ENCODE results near the gene JAG1. TPM values are rescaled to one million over a fixed set of nuclear protein-coding genes. Genes with fewer than 3 reads are reported as not detected.
"Not testable (repeated sequence)": the region's sequence is repeated elsewhere in the genome, so short reads cannot be mapped to it uniquely, and the experiment has no call there.

The JAG1 gene
- total RNA-seq, 1 donor from 2014 or later = 81.6 TPM

- ATAC-seq = peak; percentile 29
- intact Hi-C loops (cut with DNase I) = no loop called here
- DNase-seq (ENCODE audit: low spot score) = no peak
Observed at GRCh38 chr20:10629946-10630650, 43.7 kb downstream of the JAG1 start.

- DNase-seq (ENCODE audit: low spot score) (no peak), ATAC-seq (peak; percentile 69)
- intact Hi-C loops (cut with DNase I) = no loop called here
Observed at GRCh38 chr20:10626896-10627295, 46.9 kb downstream of the JAG1 start.

- intact Hi-C loops (cut with DNase I) = no loop called here
- ATAC-seq = no peak
- DNase-seq (ENCODE audit: low spot score) = no peak
Observed at GRCh38 chr20:10625641-10626040, 48.2 kb downstream of the JAG1 start.

- DNase-seq (ENCODE audit: low spot score) = no peak
- ATAC-seq = peak; percentile 94
- intact Hi-C loops (cut with DNase I) = no loop called here
Observed at GRCh38 chr20:10622657-10623418, 51.0 kb downstream of the JAG1 start.

- ATAC-seq = no peak
- no peak for DNase-seq (ENCODE audit: low spot score)
- intact Hi-C loops (cut with DNase I) = no loop called here
Observed at GRCh38 chr20:10621149-10621548, 52.6 kb downstream of the JAG1 start.

- ATAC-seq (no peak), DNase-seq (ENCODE audit: low spot score) (no peak)
- intact Hi-C loops (cut with DNase I) = no loop called here
Observed at GRCh38 chr20:10619427-10619826, 54.4 kb downstream of the JAG1 start.

- ATAC-seq (no peak), DNase-seq (ENCODE audit: low spot score) (no peak)
- intact Hi-C loops (cut with DNase I) = no loop called here
Observed at GRCh38 chr20:10618611-10619245, 55.1 kb downstream of the JAG1 start.

- ATAC-seq; intact Hi-C loops (cut with DNase I): not testable (repeated sequence)
Observed at GRCh38 chr20:10617549-10618133, 56.2 kb downstream of the JAG1 start.

GRCh38 chr20:10616212-10616611 lies 57.6 kb downstream of the JAG1 start:
- ATAC-seq (no peak), DNase-seq (ENCODE audit: low spot score) (no peak)

More at GRCh38 chr20:10617549-10618133, 56.2 kb downstream of the JAG1 start:
- not testable (repeated sequence) for DNase-seq (ENCODE audit: low spot score)

GRCh38 chr20:10613911-10614310 lies 59.9 kb downstream of the JAG1 start:
- ATAC-seq = no peak
- intact Hi-C loops (cut with DNase I) = no loop called here
- no peak for DNase-seq (ENCODE audit: low spot score)

More at GRCh38 chr20:10616212-10616611, 57.6 kb downstream of the JAG1 start:
- intact Hi-C loops (cut with DNase I) = no loop called here

GRCh38 chr20:10613426-10613825 lies 60.4 kb downstream of the JAG1 start:
- ATAC-seq; DNase-seq (ENCODE audit: low spot score); intact Hi-C loops (cut with DNase I): not testable (repeated sequence)

GRCh38 chr20:10611357-10611756 lies 62.4 kb downstream of the JAG1 start:
- DNase-seq (ENCODE audit: low spot score) (no peak), ATAC-seq (peak; percentile 51)
- intact Hi-C loops (cut with DNase I) = no loop called here

GRCh38 chr20:10610251-10610650 lies 63.5 kb downstream of the JAG1 start:
- DNase-seq (ENCODE audit: low spot score) (no peak), ATAC-seq (peak; percentile 45)
- intact Hi-C loops (cut with DNase I) = no loop called here

- intact Hi-C loops (cut with DNase I) = no loop called here
- no peak for DNase-seq (ENCODE audit: low spot score)
- ATAC-seq = peak; percentile 24
Observed at GRCh38 chr20:10609770-10610169, 64.0 kb downstream of the JAG1 start.

GRCh38 chr20:10609276-10609675 lies 64.5 kb downstream of the JAG1 start:
- DNase-seq (ENCODE audit: low spot score) (peak; percentile 84), ATAC-seq (peak; percentile 71)
- intact Hi-C loops (cut with DNase I) = no loop called here

- intact Hi-C loops (cut with DNase I) = no loop called here
- DNase-seq (ENCODE audit: low spot score) (no peak), ATAC-seq (no peak)
Observed at GRCh38 chr20:10605547-10606195, 68.1 kb downstream of the JAG1 start.

- intact Hi-C loops (cut with DNase I) = no loop called here
- ATAC-seq (peak; percentile 50), DNase-seq (ENCODE audit: low spot score) (no peak)
Observed at GRCh38 chr20:10604865-10605440, 68.8 kb downstream of the JAG1 start.

GRCh38 chr20:10603971-10604864 lies 69.6 kb downstream of the JAG1 start:
- intact Hi-C loops (cut with DNase I) = no loop called here
- ATAC-seq (peak; percentile 97), DNase-seq (ENCODE audit: low spot score) (peak; percentile 67)
